Hepatocyte (in vitro differentiated cells): ENCODE results near the gene MEIS2.

ENCODE experiments used
- CTCF ChIP-seq: fragments of 200-600 bp; sonication (generic); IDR thresholded peaks from 2 replicates; pipeline ENCODE4 v1.5.1; 2016; ENCODE audit warnings: antibody characterized with exemption, mild to moderate bottlenecking; ENCODE audit not compliant: poor library complexity
- EZH2 ChIP-seq: fragments of 200-600 bp; sonication (generic); IDR thresholded peaks from 2 replicates; pipeline ENCODE4 v1.6.1; 2016; ENCODE audit warnings: antibody characterized with exemption, mild to moderate bottlenecking, borderline replicate concordance
- EZH2phosphoT487 ChIP-seq: fragments of 200-600 bp; sonication (generic); IDR thresholded peaks from one replicate; pipeline ENCODE4 v1.6.1; 2018; ENCODE audit warnings: antibody characterized with exemption, mild to moderate bottlenecking, low read depth, moderate library complexity; ENCODE audit not compliant: unreplicated experiment, severe bottlenecking

- TF ChIP-seq CTCF (no peak), EZH2phosphoT487 (no peak), EZH2 (no peak)
These were observed 201.7 kb downstream of the MEIS2 start for GRCh38 chr15:36898536-36899126.
